ENCODE results near the gene DDB1.

Gene DDB1

GRCh38 chr11:61356706-61357105, 23.8 kb upstream of the DDB1 start:
- H3K4me3 ChIP-seq (ENCODE audit: low read depth, low read length): no peak overlapping the region

GRCh38 chr11:61354208-61354607, 21.3 kb upstream of the DDB1 start:
- DNase-seq (ENCODE audit: low read depth): no peak
- no peak overlapping the region for H3K4me3 ChIP-seq (ENCODE audit: low read depth, low read length)
- TF ChIP-seq CTCF (IDR thresholded peaks at IDR 0.05; ENCODE audit: low read depth, low read length, missing control alignments): no peak

More at GRCh38 chr11:61356706-61357105, 23.8 kb upstream of the DDB1 start:
- TF ChIP-seq CTCF (IDR thresholded peaks at IDR 0.05; ENCODE audit: low read depth, low read length, missing control alignments): no peak
- no peak for DNase-seq (ENCODE audit: low read depth)

- no peak for TF ChIP-seq CTCF (IDR thresholded peaks at IDR 0.05; ENCODE audit: low read depth, low read length, missing control alignments)
- no peak for DNase-seq (ENCODE audit: low read depth)
- H3K4me3 ChIP-seq (ENCODE audit: low read depth, low read length): no peak overlapping the region
These were observed 20.5 kb upstream of the DDB1 start for GRCh38 chr11:61353131-61354067.

- TF ChIP-seq CTCF (IDR thresholded peaks at IDR 0.05; ENCODE audit: low read depth, low read length, missing control alignments): no peak
- no peak overlapping the region for H3K4me3 ChIP-seq (ENCODE audit: low read depth, low read length)
These were observed 19.1 kb upstream of the DDB1 start for GRCh38 chr11:61352038-61352437.

GRCh38 chr11:61350803-61351202, 17.9 kb upstream of the DDB1 start:
- no peak for DNase-seq (ENCODE audit: low read depth)
- no peak for TF ChIP-seq CTCF (IDR thresholded peaks at IDR 0.05; ENCODE audit: low read depth, low read length, missing control alignments)
- H3K4me3 ChIP-seq (ENCODE audit: low read depth, low read length): no peak overlapping the region

More at GRCh38 chr11:61352038-61352437, 19.1 kb upstream of the DDB1 start:
- DNase-seq (ENCODE audit: low read depth): no peak

- no peak overlapping the region for H3K4me3 ChIP-seq (ENCODE audit: low read depth, low read length)
- no peak for TF ChIP-seq CTCF (IDR thresholded peaks at IDR 0.05; ENCODE audit: low read depth, low read length, missing control alignments)
- DNase-seq (ENCODE audit: low read depth): no peak
These were observed 17.4 kb upstream of the DDB1 start for GRCh38 chr11:61350336-61350735.

- H3K4me3 ChIP-seq (ENCODE audit: low read depth, low read length): no peak overlapping the region
- DNase-seq (ENCODE audit: low read depth): no peak
- TF ChIP-seq CTCF (IDR thresholded peaks at IDR 0.05; ENCODE audit: low read depth, low read length, missing control alignments): no peak
These were observed 17.0 kb upstream of the DDB1 start for GRCh38 chr11:61349916-61350315.

All from GM12864 (cell line).